ENCODE data around the gene OR4F17.
"Not testable (repeated sequence)": the region's sequence is repeated elsewhere in the genome, so short reads cannot be mapped to it uniquely, and the experiment has no call there.

OR4F17 gene, protein sequence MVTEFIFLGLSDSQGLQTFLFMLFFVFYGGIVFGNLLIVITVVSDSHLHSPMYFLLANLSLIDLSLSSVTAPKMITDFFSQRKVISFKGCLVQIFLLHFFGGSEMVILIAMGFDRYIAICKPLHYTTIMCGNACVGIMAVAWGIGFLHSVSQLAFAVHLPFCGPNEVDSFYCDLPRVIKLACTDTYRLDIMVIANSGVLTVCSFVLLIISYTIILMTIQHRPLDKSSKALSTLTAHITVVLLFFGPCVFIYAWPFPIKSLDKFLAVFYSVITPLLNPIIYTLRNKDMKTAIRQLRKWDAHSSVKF

DNA sequence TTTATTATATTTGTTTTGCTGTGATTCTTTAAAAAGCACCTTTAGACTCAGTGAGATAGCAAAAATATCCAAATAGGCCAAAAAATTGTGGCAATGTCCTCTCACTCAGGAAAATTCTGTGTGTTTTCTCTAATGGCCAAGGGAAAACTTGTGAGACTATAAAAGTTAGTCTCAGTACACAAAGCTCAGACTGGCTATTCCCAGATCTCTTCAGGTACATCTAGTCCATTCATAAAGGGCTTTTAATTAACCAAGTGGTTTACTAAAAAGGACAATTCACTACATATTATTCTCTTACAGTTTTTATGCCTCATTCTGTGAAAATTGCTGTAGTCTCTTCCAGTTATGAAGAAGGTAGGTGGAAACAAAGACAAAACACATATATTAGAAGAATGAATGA lies at the start of gene OR4F17:
Gene OR4F17, plus strand, starts transcription at position 301 of the 400 bp plus-strand sequence. CDS start 3,575 bp downstream, outside the sequence.
- not testable (repeated sequence) for DNase-seq (ENCODE audit: low read depth in 1 of 2, low spot score in 1 of 2)

DNA sequence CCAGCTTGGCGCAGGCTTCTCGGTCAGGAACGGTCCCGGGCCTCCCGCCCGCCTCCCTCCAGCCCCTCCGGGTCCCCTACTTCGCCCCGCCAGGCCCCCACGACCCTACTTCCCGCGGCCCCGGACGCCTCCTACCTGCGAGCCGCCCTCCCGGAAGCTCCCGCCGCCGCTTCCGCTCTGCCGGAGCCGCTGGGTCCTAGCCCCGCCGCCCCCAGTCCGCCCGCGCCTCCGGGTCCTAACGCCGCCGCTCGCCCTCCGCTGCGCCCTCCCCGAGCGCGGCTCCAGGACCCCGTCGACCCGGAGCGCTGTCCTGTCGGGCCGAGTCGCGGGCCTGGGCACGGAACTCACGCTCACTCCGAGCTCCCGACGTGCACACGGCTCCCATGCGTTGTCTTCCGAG lies 36.1 kb upstream of the OR4F17 start:
- DNase-seq (ENCODE audit: low read depth in 1 of 2, low spot score in 1 of 2), result peak in 1 of 2 donors; percentile 22

DNA sequence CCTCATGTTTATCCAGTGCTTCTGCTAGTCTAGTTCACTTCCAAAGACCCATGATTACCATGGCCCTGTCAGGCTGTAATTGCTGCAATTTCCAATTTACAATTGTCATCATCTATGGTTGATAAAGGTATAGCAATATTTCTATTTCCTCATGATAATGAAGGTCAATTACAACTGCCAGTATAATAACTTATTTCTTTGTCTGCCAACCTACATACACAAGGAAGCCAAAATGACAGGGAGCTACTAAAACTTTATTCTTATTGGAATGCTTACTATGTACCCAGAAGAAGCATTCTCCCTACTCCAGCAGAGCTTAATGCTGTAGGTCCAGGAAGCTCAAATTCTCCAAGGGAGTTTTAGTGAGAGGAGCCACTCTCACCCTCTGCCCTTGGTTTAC lies 24.0 kb upstream of the OR4F17 start:
- DNase-seq (ENCODE audit: low read depth in 1 of 2, low spot score in 1 of 2), result not testable (repeated sequence)

DNA sequence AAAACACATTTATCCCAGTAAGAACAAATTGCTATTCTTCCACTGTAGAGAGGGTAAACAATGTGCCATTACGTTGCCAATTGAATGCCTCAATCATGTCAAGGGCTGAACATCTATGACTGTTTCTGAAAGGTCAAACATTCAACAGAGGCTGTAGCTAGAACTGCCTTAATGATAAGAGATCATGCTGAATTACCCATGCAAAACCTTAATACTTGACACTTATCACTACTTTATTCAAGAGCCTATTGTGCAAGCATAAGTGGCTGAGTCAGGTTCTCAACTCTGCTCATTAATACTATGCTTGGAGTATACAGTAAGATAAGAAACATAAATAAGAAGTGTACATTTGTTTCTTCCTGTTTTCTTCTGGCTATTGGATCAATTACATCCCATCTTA lies 23.3 kb upstream of the OR4F17 start:
- not testable (repeated sequence) for DNase-seq (ENCODE audit: low read depth in 1 of 2, low spot score in 1 of 2)

DNA sequence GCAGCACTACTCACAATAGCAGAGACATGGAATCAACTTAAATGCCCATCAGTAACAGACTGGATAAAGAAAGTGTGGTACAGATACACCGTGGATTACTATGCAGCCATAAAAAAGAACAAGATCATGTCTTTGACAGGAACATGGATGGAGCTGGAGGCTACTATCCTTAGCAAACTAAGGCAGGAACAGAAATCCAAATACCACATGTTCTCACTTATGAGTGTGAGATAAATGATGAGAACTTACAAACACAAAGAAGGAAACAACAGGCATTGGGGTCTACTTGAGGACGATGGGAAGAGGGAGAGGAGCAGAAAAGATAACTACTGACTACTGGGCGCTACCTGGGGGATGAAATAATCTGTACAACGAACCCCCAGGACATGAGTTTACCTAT lies 16.2 kb upstream of the OR4F17 start:
- not testable (repeated sequence) for DNase-seq (ENCODE audit: low read depth in 1 of 2, low spot score in 1 of 2)

DNA sequence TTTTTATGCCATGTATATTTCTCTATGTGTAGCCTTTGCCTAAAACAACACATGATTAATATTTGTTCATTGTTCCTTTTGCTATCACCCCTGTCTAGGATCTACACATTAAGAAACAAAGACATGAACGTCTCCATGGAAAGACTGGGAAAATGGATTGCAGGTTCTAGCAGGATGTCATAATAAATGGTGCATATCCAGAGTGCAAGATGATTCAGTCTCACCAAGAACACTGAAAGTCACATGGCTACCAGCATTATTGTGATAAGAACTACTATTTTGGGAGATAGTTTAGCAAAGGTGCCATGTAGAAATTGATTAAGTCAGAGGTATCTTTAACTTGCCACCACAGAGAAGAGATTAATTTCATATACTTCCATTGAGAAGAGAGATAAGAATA lies 12.1 kb upstream of the OR4F17 start:
- not testable (repeated sequence) for DNase-seq (ENCODE audit: low read depth in 1 of 2, low spot score in 1 of 2)

DNA sequence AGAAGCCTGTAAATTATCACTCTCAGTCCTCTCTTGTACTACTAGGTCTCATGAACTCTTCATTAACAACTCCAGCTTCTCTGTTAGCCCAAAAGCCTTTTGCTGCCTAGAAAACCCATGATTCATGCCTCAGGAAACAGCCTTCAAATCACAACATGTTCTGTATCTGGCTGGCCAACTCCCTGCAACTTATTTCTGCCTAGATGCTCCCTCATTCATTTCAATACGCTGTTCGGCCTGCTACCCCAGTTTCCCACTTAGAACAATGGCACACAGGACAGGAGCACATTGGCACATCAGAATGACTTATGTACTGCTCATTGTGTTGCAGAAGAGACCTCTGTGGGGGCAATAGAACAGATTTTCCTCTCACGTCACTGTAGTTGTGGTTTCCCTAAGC lies 9.3 kb upstream of the OR4F17 start:
- not testable (repeated sequence) for DNase-seq (ENCODE audit: low read depth in 1 of 2, low spot score in 1 of 2)

DNA sequence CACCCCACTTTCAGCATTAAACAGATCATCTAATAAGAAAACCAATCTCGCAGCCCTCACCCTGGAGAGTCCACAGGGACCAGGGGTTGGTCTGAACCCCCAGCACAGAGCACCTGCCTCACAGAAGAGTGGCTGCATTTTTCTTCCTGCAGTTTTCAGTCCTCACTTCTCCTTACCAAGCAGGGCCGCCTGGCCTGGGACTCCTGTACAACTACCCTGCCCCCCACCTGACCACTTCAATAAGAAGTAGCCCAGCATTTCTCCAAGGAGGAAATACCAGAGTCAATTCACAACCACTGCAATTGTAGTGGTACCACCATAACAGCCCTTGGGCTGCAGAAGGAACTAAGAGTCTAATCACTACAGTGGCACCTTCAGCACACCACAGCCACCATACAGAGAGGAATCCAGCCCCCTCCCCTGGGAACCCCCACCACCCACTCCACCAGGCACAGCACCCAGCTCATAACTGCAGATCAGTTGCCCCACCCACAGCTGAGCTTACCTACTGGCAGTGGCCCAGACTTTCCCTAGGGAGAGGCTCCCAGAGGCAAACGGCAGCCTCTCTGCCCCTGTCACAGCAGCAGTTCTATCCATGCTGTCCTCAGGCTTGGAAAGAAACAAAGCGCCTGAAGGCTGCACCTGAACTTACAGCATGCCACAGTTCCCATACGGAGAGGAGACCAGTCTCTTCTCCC lies 13.7 kb downstream of the OR4F17 start:
- not testable (repeated sequence) for DNase-seq (ENCODE audit: low read depth in 1 of 2, low spot score in 1 of 2)
